Large intestine (tissue), 3 donors: ENCODE data around the gene GRAMD1B. TPM values are rescaled to one million over a fixed set of nuclear protein-coding genes. Genes with fewer than 3 reads are reported as not detected.

Experiments
- DNase-seq, 2 donors: peaks; one replicate each; pipeline versions ENCODE4 v3.0.0 to v3.0.0-alpha.2; 2013
- H3K27ac ChIP-seq: one replicate; pipeline ENCODE4 v1.5.1; 2013; ENCODE audit warnings: low read length
- H3K27me3 ChIP-seq: 2 replicates; pipeline ENCODE4 v1.6.1; 2013; ENCODE audit warnings: low read length; ENCODE audit not compliant: control insufficient read depth, insufficient read depth
- H3K36me3 ChIP-seq: 2 replicates; pipeline ENCODE4 v1.6.1; 2013; ENCODE audit warnings: low read length; ENCODE audit not compliant: control insufficient read depth, insufficient read depth
- H3K4me1 ChIP-seq: one replicate; pipeline ENCODE4 v1.6.1; 2013; ENCODE audit warnings: low read length; ENCODE audit not compliant: control insufficient read depth, insufficient read depth
- H3K4me3 ChIP-seq: one replicate; pipeline ENCODE4 v1.5.1; 2013; ENCODE audit warnings: low read length
- H3K9me3 ChIP-seq: one replicate; pipeline ENCODE4 v1.6.1; 2013; ENCODE audit warnings: mild to moderate bottlenecking, low read depth, low read length, moderate library complexity; ENCODE audit not compliant: control insufficient read depth
- WGBS: methylation state at CpG from one replicate; pipeline ENCODE4 v1.1.5; 2013; ENCODE audit warnings: low lambda C conversion rate; ENCODE audit not compliant: insufficient coverage; 5-methylcytosine and 5-hydroxymethylcytosine counted together
- polyA plus RNA-seq: library from polyadenylated mRNA; unstranded; fragments of 120-200 nt; gene quantifications from one replicate; pipeline ENCODE4 v1.2.1, GENCODE V29; 2013

GRAMD1B gene
- polyA plus RNA-seq, 1 donor, result 51.5 TPM

DNA sequence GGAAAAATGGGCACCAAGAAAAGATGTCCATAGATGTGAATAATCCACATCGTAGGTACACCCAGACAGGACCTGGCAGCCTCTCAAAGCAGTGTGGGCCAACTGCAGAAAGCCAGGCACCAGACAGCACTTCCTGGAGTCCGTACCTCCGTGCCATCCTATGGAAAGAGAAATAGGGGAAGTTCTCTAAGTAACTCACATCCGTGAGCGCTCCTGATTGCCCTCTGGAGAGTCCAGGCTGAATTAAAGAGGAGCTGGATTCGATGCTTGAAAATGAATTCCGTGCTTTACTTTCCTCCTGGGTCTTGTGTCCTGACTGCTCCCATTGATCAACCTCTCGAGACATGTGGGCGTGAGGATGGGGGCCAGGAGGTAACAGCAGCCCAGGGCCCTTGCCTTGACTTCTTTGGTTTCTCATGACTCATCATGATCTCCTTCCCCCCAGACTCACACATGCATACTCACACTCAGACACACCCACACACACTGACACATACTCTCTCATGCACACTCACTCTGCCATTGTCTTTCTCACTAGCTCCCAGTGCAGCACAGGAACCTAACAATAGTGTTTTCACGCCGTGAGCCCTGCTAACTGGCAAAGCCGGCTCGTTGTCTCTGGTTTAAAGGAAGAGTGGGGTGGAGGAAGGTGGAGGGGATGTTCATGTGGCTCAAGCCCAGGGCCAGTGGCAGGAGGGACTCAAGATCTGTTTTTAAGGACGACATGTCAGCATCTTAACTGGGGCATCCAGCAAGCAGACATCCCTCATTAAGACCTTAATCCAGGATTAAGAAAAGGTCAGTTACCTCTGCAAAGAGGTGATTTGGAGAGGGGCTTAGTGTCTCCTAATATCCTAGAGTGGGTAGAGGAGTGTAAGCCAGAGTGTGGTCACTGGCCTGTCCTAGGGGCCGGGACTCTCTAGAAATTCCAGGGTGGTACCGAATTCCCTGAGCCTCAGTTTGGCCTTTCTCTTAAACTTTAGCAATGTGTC lies 120.2 kb downstream of the GRAMD1B start:
- WGBS, result no CpG with 5 or more reads among the region's 16 CpGs
- H3K36me3 ChIP-seq, result peaks cover 8% of the 10 kb centered on the region

DNA sequence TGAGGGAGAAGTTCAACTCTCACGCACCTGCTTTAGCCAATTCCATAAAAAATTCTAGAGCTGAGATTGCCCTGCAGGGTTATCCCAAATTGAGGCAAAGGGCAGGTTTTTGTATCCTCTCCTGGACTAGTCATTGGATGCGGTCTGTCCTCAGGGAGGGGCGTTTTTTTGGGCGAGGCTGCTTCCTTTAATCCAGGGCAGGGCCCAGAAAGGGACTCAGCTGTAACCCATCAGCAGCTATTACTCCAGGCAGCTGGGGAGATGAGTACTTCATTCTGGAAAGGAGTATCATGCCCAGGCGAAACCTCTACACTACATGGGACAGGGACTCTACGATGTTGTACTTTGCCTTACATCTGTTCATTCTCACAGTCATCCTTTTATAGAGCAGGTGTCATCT lies 121.0 kb downstream of the GRAMD1B start:
- H3K27me3 ChIP-seq, result no peaks in the 10 kb centered on the region
- H3K9me3 ChIP-seq, result no peaks in the 10 kb centered on the region
- H3K4me3 ChIP-seq, result no peak overlapping the region
- H3K27ac ChIP-seq, result no peak overlapping the region
- H3K4me1 ChIP-seq, result no peaks in the 10 kb centered on the region
- H3K36me3 ChIP-seq, result peaks cover 6% of the 10 kb centered on the region
- no peak for DNase-seq
- WGBS, result no CpG with 5 or more reads among the region's 6 CpGs

More for the DNA sequence above, 120.2 kb downstream of the GRAMD1B start:
- H3K4me3 ChIP-seq, result no peak overlapping the region
- H3K4me1 ChIP-seq, result no peaks in the 10 kb centered on the region
- no peaks in the 10 kb centered on the region for H3K9me3 ChIP-seq
- H3K27ac ChIP-seq, result no peak overlapping the region
- no peak for DNase-seq
- H3K27me3 ChIP-seq, result no peaks in the 10 kb centered on the region

DNA sequence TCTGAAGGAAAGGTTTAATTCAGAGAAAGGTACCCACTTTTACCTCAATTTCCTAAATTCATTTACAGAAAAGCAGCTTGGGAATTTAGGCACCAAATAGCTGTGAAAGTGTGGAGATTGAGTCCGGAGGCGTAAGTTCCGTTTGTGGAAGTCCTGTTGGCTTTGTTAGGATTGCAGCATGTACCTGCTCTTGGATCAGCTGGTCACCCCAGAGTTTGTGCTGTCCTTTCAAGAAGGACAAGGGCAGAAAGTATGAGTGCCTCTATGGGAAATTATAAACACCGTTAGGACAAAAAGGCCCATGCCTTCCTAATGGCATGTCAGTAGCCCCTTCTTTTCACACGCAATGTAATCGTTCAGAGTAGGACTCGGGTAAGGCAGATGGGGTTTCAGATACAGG lies 126.6 kb downstream of the GRAMD1B start:
- H3K36me3 ChIP-seq, result no peaks in the 10 kb centered on the region
- H3K4me3 ChIP-seq, result no peak overlapping the region
- DNase-seq, result no peak
- no peak overlapping the region for H3K27ac ChIP-seq
- no peaks in the 10 kb centered on the region for H3K27me3 ChIP-seq
- WGBS, result no CpG with 5 or more reads among the region's 7 CpGs
- H3K4me1 ChIP-seq, result peaks cover 11% of the 10 kb centered on the region
- H3K9me3 ChIP-seq, result no peaks in the 10 kb centered on the region

DNA sequence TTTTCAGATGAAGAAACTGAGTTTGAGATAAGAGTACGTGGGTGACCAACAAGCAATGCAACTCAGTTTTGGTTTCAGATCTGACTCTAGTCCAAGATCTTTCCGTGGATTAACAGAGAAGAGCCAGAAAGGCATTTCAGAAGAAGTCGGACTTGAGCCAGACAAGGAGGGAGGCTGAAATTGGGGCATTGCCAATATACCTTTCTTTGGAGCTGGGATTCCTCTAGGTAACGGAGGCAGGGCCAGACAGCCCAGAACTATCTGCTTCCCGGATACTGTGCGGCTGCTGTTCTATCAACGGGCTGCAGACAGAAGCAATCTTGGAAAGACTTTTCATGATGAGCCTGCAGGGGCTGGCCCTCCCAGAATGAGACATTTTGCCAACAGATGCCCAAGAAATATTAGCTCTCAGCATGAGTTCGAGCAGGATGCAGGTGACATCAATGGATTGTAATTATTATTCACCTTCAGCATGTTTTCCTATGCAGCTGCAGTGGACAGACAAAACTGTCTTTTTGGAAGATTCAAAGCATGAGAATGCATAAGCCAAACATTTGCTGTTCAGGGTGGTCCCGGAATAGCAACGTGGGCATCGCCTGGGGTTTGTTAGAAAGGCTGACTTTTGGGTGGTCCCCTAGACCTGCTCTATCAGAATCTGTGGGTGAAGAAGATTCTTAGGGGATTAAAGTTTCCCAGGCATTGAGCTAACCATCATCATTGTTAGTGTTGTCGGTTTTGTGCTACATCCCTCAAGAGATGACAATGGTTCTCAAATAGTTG lies 128.7 kb downstream of the GRAMD1B start:
- Histone ChIP-seq H3K9me3 (no peaks in the 10 kb centered on the region), H3K27ac (no peak overlapping the region), H3K27me3 (no peaks in the 10 kb centered on the region), H3K4me1 (peaks cover 11% of the 10 kb centered on the region), H3K36me3 (peaks cover 2% of the 10 kb centered on the region), H3K4me3 (no peak overlapping the region)
- 40% methylated on average over 1 of the region's 12 CpGs for WGBS
- DNase-seq, result no peak

DNA sequence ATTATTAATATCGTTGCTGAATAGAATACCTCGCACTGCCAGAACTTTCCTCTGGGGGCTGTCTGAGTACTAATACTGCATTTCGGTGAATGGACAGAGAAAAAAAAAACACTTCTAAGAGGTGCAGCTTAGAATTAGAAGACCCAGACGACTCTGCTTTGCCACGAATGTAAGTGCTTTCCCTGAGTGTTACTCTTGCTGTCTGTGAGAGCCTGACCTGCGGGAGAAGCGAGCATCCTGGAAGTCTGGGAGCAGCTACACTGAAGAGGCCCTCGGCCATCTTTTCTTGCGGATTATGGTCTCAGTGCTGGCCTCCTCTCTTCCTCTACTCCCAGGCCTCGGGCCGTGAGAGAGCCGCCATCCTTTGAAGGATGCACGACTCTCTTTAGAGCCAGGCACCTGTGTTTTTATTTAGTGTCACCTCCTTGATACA lies 129.5 kb downstream of the GRAMD1B start:
- Histone ChIP-seq H3K9me3 (no peaks in the 10 kb centered on the region), H3K4me3 (peak overlapping the region; percentile 32), H3K27me3 (no peaks in the 10 kb centered on the region), H3K36me3 (peaks cover 2% of the 10 kb centered on the region), H3K4me1 (peaks cover 11% of the 10 kb centered on the region), H3K27ac (peak overlapping the region; percentile 42)
- peak in 1 of 2 donors; percentile 9 for DNase-seq
- no CpG with 5 or more reads among the region's 13 CpGs for WGBS

DNA sequence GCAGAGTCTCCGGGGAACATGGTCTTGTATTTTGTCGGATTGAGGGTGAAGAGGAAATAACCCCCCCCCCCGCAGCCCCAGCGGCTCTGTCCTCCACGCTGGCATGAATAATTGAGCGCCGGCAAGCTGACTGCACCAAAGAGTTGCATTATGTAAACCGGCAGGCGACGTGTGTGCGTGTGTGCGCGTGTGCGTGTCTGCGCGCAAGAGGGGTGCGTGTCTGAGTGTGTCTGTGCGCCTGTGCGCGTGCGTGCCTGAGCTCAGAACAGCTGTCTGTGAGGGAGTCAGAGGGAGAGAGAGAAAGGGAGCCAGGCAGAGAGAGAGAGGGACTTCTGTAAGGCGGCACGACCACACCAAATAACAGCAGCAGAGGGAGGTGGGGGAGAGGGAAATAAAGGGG lies 129.9 kb downstream of the GRAMD1B start:
- peaks cover 11% of the 10 kb centered on the region for H3K4me1 ChIP-seq
- WGBS, result 10% methylated on average over 2 of the region's 23 CpGs
- H3K27me3 ChIP-seq, result no peaks in the 10 kb centered on the region
- H3K27ac ChIP-seq, result peak overlapping the region; percentile 42
- peak overlapping the region; percentile 32 for H3K4me3 ChIP-seq
- DNase-seq, result peak; percentile 59 to 66
- no peaks in the 10 kb centered on the region for H3K9me3 ChIP-seq
- peaks cover 2% of the 10 kb centered on the region for H3K36me3 ChIP-seq

DNA sequence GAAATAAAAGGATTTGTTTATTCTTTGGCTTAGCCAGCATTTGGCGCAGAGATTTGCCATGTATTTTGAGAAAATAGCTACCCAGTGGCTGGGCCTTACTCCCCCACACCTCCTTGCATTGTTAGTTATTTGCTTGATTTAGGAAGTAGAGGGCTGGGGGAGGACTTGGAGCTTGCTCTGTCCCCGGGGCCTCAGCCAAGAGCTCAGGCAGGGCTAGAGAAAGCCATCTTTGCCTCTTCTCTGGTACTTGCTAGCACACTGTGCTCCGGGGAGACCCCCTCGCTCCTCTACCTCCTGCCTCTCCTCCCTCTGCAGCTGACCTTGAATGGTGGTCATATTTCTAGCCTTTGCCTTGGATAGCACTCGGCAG lies 131.3 kb downstream of the GRAMD1B start:
- H3K9me3 ChIP-seq, result no peaks in the 10 kb centered on the region
- H3K4me1 ChIP-seq, result peaks cover 11% of the 10 kb centered on the region
- DNase-seq, result no peak
- H3K27me3 ChIP-seq, result no peaks in the 10 kb centered on the region
- no CpG with 5 or more reads among the region's 5 CpGs for WGBS
- no peak overlapping the region for H3K4me3 ChIP-seq
- no peak overlapping the region for H3K27ac ChIP-seq
- peaks cover 2% of the 10 kb centered on the region for H3K36me3 ChIP-seq

DNA sequence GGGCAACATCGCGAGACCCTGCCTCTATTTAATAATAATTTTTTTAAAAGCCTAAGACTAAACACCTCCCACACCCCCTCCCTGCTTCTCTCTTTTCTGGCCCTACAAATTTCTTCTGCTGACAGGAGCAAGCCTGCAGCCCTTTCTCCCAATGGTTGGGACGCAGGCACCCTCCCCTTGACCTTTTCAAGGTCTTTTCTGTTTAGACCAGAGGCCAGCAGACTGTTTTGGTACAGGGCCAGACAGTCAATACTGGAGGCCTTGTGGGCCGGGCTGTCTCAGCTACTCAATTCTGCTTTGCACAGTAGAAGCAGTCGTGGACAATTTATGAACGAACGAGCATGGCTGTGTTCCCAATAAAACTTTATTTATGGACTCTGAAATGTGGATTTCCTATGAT lies 132.1 kb downstream of the GRAMD1B start:
- no CpG with 5 or more reads among the region's 7 CpGs for WGBS
- Histone ChIP-seq H3K9me3 (no peaks in the 10 kb centered on the region), H3K4me3 (no peak overlapping the region), H3K4me1 (peaks cover 11% of the 10 kb centered on the region), H3K27ac (no peak overlapping the region), H3K27me3 (no peaks in the 10 kb centered on the region), H3K36me3 (peaks cover 2% of the 10 kb centered on the region)
- no peak for DNase-seq

DNA sequence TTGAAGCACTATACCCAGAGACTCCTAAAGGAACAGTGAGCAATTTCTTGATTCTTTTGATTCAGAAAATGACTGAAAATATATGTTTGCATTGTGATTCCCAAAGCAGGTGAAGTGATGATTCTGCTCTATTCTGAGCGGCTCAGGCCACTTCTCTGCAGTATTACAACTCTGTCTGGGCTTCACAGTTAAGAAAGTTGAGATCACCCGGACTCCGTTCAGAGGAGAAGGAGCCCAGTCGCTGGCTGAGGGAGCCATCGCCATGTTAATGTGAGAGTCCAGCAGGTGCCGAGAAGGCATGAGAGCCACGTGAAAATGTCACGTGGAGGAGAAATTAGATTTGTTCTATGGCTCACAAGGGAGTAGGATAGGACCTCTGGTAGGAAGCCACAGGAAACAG lies 132.8 kb downstream of the GRAMD1B start:
- no peak overlapping the region for H3K4me3 ChIP-seq
- no CpG with 5 or more reads among the region's 8 CpGs for WGBS

DNA sequence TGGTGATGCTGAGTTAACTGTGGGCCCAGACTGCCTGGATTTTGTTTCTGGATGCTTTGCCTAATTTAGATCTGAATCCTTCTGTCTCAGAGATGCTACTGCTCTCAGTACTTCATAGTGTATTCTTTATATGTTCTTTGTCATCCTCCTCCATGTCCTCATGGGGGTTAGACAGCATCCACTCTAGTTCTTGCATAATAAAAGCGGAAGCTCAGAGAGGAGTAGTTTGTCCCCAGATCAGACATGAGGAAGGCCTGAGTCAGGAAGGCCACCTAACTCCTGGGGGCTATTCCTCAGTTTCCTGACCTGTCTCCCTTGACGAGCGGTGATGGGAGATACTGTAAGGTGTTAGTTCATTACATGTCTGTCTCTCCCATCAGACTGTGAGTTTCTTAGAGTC lies 134.2 kb downstream of the GRAMD1B start:
- WGBS, result no CpG with 5 or more reads among the region's 3 CpGs
- no peaks in the 10 kb centered on the region for H3K9me3 ChIP-seq
- DNase-seq, result no peak
- H3K27me3 ChIP-seq, result no peaks in the 10 kb centered on the region
- peaks cover 11% of the 10 kb centered on the region for H3K4me1 ChIP-seq
- peaks cover 2% of the 10 kb centered on the region for H3K36me3 ChIP-seq
- no peak overlapping the region for H3K27ac ChIP-seq
- no peak overlapping the region for H3K4me3 ChIP-seq

More for the DNA sequence above, 132.8 kb downstream of the GRAMD1B start:
- H3K36me3 ChIP-seq, result peaks cover 2% of the 10 kb centered on the region
- no peak for DNase-seq
- peaks cover 11% of the 10 kb centered on the region for H3K4me1 ChIP-seq
- H3K9me3 ChIP-seq, result no peaks in the 10 kb centered on the region
- H3K27ac ChIP-seq, result no peak overlapping the region
- H3K27me3 ChIP-seq, result no peaks in the 10 kb centered on the region
